Stimulated activated CD4-positive, alpha-beta T cell treated with anti-CD3 and anti-CD28 coated beads, TNF-alpha, amount 100 ng/mL, for 24 hours (primary cell): ENCODE data around the gene DHFR.

ENCODE experiments used
- DNase-seq, 3 experiments: peaks; one replicate each; pipeline ENCODE4 v3.0.0-alpha.2; 2020; ENCODE audit warnings: low read depth in 3 of 3

The DHFR gene

DNA sequence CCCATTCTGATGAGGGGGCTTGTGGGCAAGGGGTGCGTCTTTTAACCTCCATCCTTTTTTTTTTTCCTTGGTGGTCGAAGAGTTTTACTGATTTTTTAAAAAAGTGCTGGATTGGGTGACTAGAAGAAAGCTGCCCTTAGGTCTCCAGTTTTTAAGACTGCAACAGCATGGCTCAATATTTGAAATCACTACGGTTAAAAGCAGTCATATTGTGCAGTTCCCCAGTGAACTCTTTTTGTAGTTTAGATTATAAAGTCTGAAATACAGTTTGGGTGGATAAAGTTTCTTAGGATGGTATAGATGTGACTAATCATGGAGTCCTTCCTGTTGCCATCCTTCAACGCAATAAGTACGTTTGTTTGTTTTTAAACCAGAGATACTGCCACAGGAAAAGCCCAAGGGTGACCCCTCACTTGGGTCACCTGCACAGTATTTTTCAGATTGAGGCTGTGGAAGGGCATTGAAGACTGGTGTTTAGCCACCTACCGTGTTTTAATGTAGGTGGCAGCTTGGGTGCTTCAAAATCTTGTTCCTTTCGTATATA, 520 bp upstream of the DHFR start:
- DNase-seq: no peak

GRCh38 chr5:80654054-80654390, 761 bp downstream of the DHFR start:
- peak in 1 of 3 experiments; percentile 43 for DNase-seq

GRCh38 chr5:80653502-80653901, 1.3 kb downstream of the DHFR start:
- DNase-seq: no peak

- no peak for DNase-seq
Measured at GRCh38 chr5:80646926-80647325, 7.9 kb downstream of the DHFR start.

- DNase-seq: no peak
Measured at GRCh38 chr5:80644900-80645299, 9.9 kb downstream of the DHFR start.

GRCh38 chr5:80641353-80641752, 13.4 kb downstream of the DHFR start:
- no peak for DNase-seq

- DNase-seq: no peak
Measured at GRCh38 chr5:80634193-80634592, 20.6 kb downstream of the DHFR start.

DNA sequence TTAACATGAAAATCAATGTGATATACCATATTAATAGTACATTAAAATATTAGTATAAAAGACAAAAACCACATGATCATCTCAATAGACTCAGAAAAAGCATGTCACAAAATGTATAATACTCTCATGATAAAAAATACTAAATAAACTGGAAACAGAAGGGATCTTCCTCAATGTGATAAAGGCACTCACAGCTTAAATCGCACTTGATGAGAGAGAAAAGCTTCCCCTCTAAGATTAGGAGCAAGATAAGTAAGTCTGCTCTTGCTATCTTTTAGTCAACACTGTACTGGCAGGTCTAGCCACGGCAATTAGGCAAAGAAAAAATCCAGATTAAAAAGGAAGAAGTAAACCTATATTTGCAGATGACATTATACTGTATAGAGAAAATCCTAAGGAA, 22.1 kb downstream of the DHFR start:
- no peak for DNase-seq

DNA sequence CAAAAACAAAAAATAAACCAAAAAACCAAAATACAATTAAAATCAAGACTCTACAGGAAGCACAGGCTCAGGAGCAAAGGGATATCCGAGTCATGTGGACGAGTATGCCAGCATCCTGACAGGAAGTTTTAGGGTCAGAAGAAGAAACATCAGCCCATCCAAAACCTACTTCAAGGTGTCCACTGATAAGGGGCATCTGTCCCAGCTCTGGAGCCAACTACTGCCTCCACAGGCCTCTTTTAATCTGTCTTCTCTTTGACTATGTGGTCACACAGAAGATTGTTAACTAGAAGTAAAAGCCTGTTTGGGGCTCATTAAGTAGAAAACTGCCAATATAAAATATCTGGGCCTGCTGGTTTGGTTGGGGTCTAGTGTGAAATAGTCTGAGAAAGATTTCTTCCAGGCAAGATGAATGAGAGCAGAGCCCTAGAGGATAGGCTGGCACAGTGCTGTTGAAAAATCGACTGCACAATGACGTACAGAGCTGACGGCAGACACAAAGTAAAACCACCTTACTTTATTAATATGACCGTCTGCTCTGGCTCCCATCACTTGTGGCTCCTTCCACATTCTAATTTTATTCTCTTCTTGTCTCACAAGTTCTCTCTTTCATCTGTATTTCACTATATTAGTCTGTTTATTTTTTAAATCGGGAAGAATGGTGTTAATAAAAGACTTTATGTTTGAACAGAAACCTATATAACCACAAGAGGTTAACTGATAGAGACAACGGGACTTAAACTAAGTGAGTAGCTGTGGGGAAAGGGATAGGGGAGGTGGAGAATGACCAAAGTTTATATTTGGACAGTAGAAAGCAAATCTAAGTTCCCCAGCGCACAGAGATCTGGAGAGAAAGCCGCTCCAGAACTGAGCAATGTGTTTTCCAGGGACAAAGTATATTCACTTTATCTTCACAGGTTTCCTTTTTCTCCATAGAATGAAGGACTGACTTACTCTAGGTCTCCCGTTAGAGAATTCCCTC, 23.2 kb downstream of the DHFR start:
- no peak for DNase-seq

GRCh38 chr5:80629281-80629680, 25.5 kb downstream of the DHFR start:
- DNase-seq: no peak

- no peak for DNase-seq
Measured at GRCh38 chr5:80625230-80625629, 29.6 kb downstream of the DHFR start.

DNA sequence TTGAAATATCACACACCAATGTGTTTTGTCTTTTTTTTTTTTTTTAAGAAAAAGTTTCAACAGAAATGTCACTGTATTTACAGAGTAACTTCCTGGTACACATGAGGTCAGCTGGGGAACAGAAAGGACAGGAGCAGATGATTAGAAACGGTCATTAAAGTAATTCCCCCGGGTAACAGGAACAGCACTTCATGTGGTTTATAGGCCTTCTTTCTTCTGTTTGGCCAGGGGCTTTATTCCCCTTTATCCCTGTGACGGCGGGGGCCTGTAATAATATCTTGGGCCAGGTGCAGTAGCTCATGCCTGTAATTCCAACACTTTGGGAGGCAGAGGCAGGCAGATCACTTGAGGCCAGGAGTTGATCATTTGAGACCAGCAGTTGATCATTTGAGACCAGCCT, 30.8 kb downstream of the DHFR start:
- DNase-seq: no peak

- no peak for DNase-seq
Measured at GRCh38 chr5:80622756-80623155, 32.0 kb downstream of the DHFR start.

DNA sequence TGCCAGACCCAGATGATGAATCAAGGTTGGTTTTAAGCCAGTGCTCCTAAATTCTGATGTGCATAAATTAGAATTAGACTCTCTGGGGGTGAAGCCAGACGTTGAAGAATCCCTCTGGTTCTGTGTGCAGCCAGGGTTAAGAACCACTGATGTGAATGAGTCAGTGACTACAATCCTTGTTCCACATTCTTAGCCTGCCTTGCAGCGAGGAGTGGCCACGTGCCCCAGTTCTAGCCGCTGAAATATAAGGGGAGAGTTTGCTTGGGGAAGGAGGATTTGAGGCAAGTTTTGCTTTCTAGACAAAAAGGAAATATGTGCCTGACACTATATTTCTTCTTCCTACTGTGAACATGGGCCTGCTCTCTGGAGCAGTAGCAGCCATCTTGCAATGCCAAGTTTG, 34.6 kb downstream of the DHFR start:
- no peak for DNase-seq

- no peak for DNase-seq
Measured at GRCh38 chr5:80619086-80619485, 35.7 kb downstream of the DHFR start.

GRCh38 chr5:80618438-80618837, 36.3 kb downstream of the DHFR start:
- no peak for DNase-seq

GRCh38 chr5:80615266-80615914, 39.4 kb downstream of the DHFR start:
- no peak for DNase-seq

DNA sequence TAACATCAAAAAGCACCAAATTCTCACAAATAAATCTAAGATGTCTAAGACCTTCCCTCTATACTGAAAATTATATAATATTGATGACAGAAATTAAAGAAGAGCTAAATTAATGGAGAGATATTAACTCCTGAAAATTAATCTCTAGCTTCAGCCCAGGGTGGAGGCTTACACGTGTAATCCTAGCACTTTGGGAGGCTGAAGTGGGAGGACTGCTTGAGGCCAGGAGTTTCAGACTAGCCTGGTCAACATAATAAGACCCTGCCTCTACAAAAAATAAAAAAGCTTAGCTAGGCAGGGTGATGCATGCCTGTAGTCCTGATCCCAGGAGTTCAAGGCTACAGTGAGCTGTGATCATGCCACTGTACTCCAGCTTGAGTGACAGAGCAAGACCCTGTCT, 45.1 kb downstream of the DHFR start:
- DNase-seq: no peak

GRCh38 chr5:80608731-80609130, 46.1 kb downstream of the DHFR start:
- DNase-seq: no peak

- DNase-seq: no peak
Measured at GRCh38 chr5:80607832-80608231, 47.0 kb downstream of the DHFR start.

GRCh38 chr5:80607343-80607742, 47.4 kb downstream of the DHFR start:
- DNase-seq: no peak

DNA sequence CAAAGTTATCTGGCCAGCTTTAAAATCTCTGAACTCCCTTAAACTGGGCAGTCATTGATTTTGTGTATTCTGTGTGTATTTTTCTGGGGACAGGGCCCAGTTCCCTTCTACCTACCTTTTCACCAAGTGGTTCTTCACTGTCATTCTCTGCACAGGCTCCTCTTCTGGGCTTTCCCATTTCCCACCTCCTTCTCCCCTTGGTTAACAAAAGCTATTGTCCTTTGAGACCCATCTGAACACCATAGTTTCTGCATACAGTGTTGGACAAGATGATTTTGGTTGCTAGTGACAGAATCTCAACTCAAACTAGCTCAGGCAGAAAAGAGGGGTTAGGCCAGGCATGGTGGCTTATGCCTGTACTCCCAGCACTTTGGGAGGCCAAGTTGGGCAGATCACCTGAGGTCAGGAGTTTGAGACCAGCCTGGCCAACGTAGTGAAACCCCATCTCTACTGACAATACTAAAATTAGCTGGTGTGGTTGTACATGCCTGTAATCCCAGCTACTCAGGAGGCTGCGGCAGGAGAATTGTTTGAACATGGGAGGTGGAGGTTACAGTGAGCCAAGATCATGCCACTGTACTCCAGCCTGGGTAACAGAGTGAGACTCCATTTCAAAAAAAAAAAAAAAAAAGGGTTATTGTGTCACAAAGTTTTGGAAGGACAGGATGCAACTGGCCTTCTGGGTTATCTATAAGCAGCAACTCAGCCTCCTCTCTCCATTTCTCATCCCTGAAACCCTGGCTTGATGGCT, 53.7 kb downstream of the DHFR start:
- DNase-seq: no peak
